H9 (cell line): ENCODE data around the gene KCNV2. TPM values are rescaled to one million over a fixed set of nuclear protein-coding genes. Genes with fewer than 3 reads are reported as not detected.

Experiments used
- DNase-seq: peaks from one replicate; pipeline ENCODE4 v3.0.0-alpha.2; 2017
- H2AFZ ChIP-seq: one replicate; pipeline ENCODE4 v1.6.1; 2013; ENCODE audit warnings: mild to moderate bottlenecking, low read length, control low read depth, moderate library complexity
- H2AK5ac ChIP-seq: 2 replicates; pipeline ENCODE4 v1.6.1; 2013; ENCODE audit warnings: low read length, control low read depth, mixed read lengths; ENCODE audit not compliant: insufficient read length
- H2BK120ac ChIP-seq: one replicate; pipeline ENCODE4 v1.6.1; 2013; ENCODE audit warnings: low read depth, mild to moderate bottlenecking, low read length, control low read depth, inconsistent platforms; ENCODE audit not compliant: poor library complexity, severe bottlenecking
- H2BK12ac ChIP-seq: 2 replicates; pipeline ENCODE4 v1.6.1; 2013; ENCODE audit warnings: low read length, control low read depth, mixed read lengths, low read depth; ENCODE audit not compliant: insufficient read length
- H2BK15ac ChIP-seq: 2 replicates; pipeline ENCODE4 v1.6.1; 2013; ENCODE audit warnings: low read depth, low read length, control low read depth
- H2BK20ac ChIP-seq: one replicate; pipeline ENCODE4 v1.6.1; 2013; ENCODE audit warnings: low read depth, mild to moderate bottlenecking, low read length, control low read depth, inconsistent platforms; ENCODE audit not compliant: poor library complexity, severe bottlenecking
- H2BK5ac ChIP-seq: 2 replicates; pipeline ENCODE4 v1.6.1; 2013; ENCODE audit warnings: low read length, control low read depth, mixed read lengths; ENCODE audit not compliant: insufficient read length
- H3K14ac ChIP-seq: 2 replicates; pipeline ENCODE4 v1.6.1; 2013; ENCODE audit warnings: low read length, control low read depth; ENCODE audit not compliant: insufficient read depth
- H3K18ac ChIP-seq: 2 replicates; pipeline ENCODE4 v1.6.1; 2013; ENCODE audit warnings: low read depth, mild to moderate bottlenecking, mixed read lengths, low read length, control low read depth; ENCODE audit not compliant: insufficient read length
- H3K23ac ChIP-seq: 2 replicates; pipeline ENCODE4 v1.6.1; 2013; ENCODE audit warnings: low read length, control low read depth, mixed read lengths, low read depth; ENCODE audit not compliant: insufficient read length
- H3K23me2 ChIP-seq: 2 replicates; pipeline ENCODE4 v1.6.1; 2013; ENCODE audit warnings: low read depth, mild to moderate bottlenecking, mixed read lengths, low read length, control low read depth; ENCODE audit not compliant: insufficient read length, poor library complexity, severe bottlenecking
- H3K27ac ChIP-seq: 2 replicates; pipeline ENCODE4 v1.5.1; 2013; ENCODE audit warnings: low read length, control low read depth, mixed read lengths, low read depth; ENCODE audit not compliant: insufficient read length
- H3K27me3 ChIP-seq: 2 replicates; pipeline ENCODE4 v1.6.1; 2013; ENCODE audit warnings: low read length, control low read depth, inconsistent platforms; ENCODE audit not compliant: insufficient read depth
- H3K4ac ChIP-seq: 2 replicates; pipeline ENCODE4 v1.6.1; 2013; ENCODE audit warnings: low read depth, mild to moderate bottlenecking, control low read depth, inconsistent platforms, low read length, moderate library complexity
- H3K4me1 ChIP-seq: 2 replicates; pipeline ENCODE4 v1.6.1; 2013; ENCODE audit warnings: low read length, control low read depth, inconsistent platforms; ENCODE audit not compliant: insufficient read depth
- H3K4me2 ChIP-seq: 2 replicates; pipeline ENCODE4 v1.6.1; 2013; ENCODE audit warnings: low read length, control low read depth, mixed read lengths; ENCODE audit not compliant: insufficient read length, insufficient read depth
- H3K56ac ChIP-seq: 2 replicates; pipeline ENCODE4 v1.6.1; 2013; ENCODE audit warnings: low read depth, mild to moderate bottlenecking, mixed read lengths, low read length, control low read depth; ENCODE audit not compliant: insufficient read length
- H3K79me1 ChIP-seq: 2 replicates; pipeline ENCODE4 v1.6.1; 2013; ENCODE audit warnings: low read depth, mild to moderate bottlenecking, moderate library complexity, low read length, control low read depth, inconsistent platforms; ENCODE audit not compliant: insufficient read depth, poor library complexity, severe bottlenecking
- H3K79me2 ChIP-seq: 2 replicates; pipeline ENCODE4 v1.6.1; 2013; ENCODE audit warnings: low read length, control low read depth, inconsistent platforms; ENCODE audit not compliant: insufficient read depth
- H3K9ac ChIP-seq: 2 replicates; pipeline ENCODE4 v1.6.1; 2013; ENCODE audit warnings: low read length, control low read depth, mixed read lengths; ENCODE audit not compliant: insufficient read length; ENCODE audit errors: extremely low read depth
- H3K9me3 ChIP-seq: one replicate; pipeline ENCODE4 v1.6.1; 2013; ENCODE audit warnings: low read depth, low read length, inconsistent platforms; ENCODE audit not compliant: control insufficient read depth
- H3T11ph ChIP-seq: one replicate; pipeline ENCODE4 v1.6.1; 2013; ENCODE audit warnings: mild to moderate bottlenecking, low read length, control low read depth, inconsistent platforms
- H4K20me1 ChIP-seq: one replicate; pipeline ENCODE4 v1.6.1; 2013; ENCODE audit not compliant: control insufficient read depth, insufficient read length, insufficient read depth
- H4K5ac ChIP-seq: 2 replicates; pipeline ENCODE4 v1.6.1; 2013; ENCODE audit warnings: low read depth, mild to moderate bottlenecking, mixed read lengths, low read length, control low read depth; ENCODE audit not compliant: insufficient read length
- H4K8ac ChIP-seq: replicated peaks from 2 replicates; pipeline ENCODE4 v1.6.1; 2013; ENCODE audit warnings: low read length, control low read depth, mixed read lengths, low read depth; ENCODE audit not compliant: insufficient read length
- H4K91ac ChIP-seq: 2 replicates; pipeline ENCODE4 v1.6.1; 2013; ENCODE audit warnings: low read depth, mild to moderate bottlenecking, moderate library complexity, mixed read lengths, low read length, control low read depth; ENCODE audit not compliant: insufficient read length
- H3K27ac Mint-ChIP-seq, 3 experiments: 2 replicates in 2 of 3; 3 replicates in 1 of 3; pipeline ENCODE4 v1.8.0; 2020 to 2021; ENCODE audit warnings: mixed read lengths in 3 of 3, mild to moderate bottlenecking in 1 of 3, moderate library complexity in 1 of 3
- H3K27me3 Mint-ChIP-seq: 2 replicates; pipeline ENCODE4 v1.8.0; 2021; ENCODE audit warnings: low read depth, mild to moderate bottlenecking, moderate library complexity, mixed read lengths
- H3K36me3 Mint-ChIP-seq, 3 experiments: 2 replicates in 2 of 3; 3 replicates in 1 of 3; pipeline ENCODE4 v1.8.0; 2020 to 2021; ENCODE audit warnings: low read depth in 3 of 3, mixed read lengths in 3 of 3; ENCODE audit not compliant: insufficient read depth in 1 of 3
- H3K4me1 Mint-ChIP-seq, 2 experiments: 2 replicates each; pipeline ENCODE4 v1.8.0; 2020; ENCODE audit warnings: mixed read lengths in 2 of 2
- H3K4me3 Mint-ChIP-seq, 2 experiments: 2 replicates in 1 of 2; 3 replicates in 1 of 2; pipeline ENCODE4 v1.8.0; 2020 to 2021; ENCODE audit warnings: mild to moderate bottlenecking in 2 of 2, mixed read lengths in 2 of 2, moderate library complexity in 1 of 2
- H3K9me3 Mint-ChIP-seq, 2 experiments: 2 replicates in 1 of 2; 3 replicates in 1 of 2; pipeline ENCODE4 v1.8.0; 2020; ENCODE audit warnings: mild to moderate bottlenecking in 2 of 2, mixed read lengths in 2 of 2, moderate library complexity in 1 of 2
- CTCF ChIP-seq: fragments of 200-600 bp; sonication (generic); conservative IDR thresholded peaks from 3 replicates; pipeline ENCODE4 v1.8.0; 2021; ENCODE audit warnings: antibody characterized with exemption, mild to moderate bottlenecking
- WGBS: extraction: QIAGEN DNeasy Blood & Tissue Kit; methylation state at CpG from one replicate; pipeline ENCODE4 v1.1.7; 2013; ENCODE audit warnings: missing lambda C conversion rate, low lambda C conversion rate, mixed read lengths; ENCODE audit not compliant: insufficient read length; ENCODE audit errors: extremely low coverage; 5-methylcytosine and 5-hydroxymethylcytosine counted together
- long read RNA-seq: library from polyadenylated mRNA; unstranded; transcript quantifications from one replicate; pipeline ENCODE4 v2.0.0, GENCODE V29; 2020
- total RNA-seq: library from RNA; stranded (reverse); gene quantifications from 2 replicates; pipeline ENCODE4 v1.2.1, GENCODE V29; 2021

KCNV2 gene
- total RNA-seq, result not detected in 2 replicates
- long read RNA-seq, result 0 reads

- no peak within 1 kb of the TSS for H3K4me2 ChIP-seq
- no peaks in the 10 kb centered on the region for H4K20me1 ChIP-seq
- no peak within 1 kb of the TSS; the same call in 1 of the 2 replicates for H3K14ac ChIP-seq
- no peaks in the 10 kb centered on the region for H3K79me2 ChIP-seq
- H2BK20ac ChIP-seq, result no peak within 1 kb of the TSS
- H3K27ac ChIP-seq, result no peak within 1 kb of the TSS
- H3K18ac ChIP-seq, result no peak within 1 kb of the TSS
- no peaks in the 10 kb centered on the region for H3K27me3 Mint-ChIP-seq
- no peaks in the 10 kb centered on the region for H3K9me3 ChIP-seq
- H3K27ac Mint-ChIP-seq, result peak within 1 kb of the TSS; percentile 23 to 83 (median 26); a peak in 3 of 7 replicates
- no peaks in the 10 kb centered on the region for H3K27me3 ChIP-seq
- no peak within 1 kb of the TSS for H3K9ac ChIP-seq
- H2BK15ac ChIP-seq, result no peak within 1 kb of the TSS
- H3K56ac ChIP-seq, result no peak within 1 kb of the TSS
- no peak within 1 kb of the TSS for H2AK5ac ChIP-seq
- no peaks in the 10 kb centered on the region for H3K23me2 ChIP-seq
- no CpG with 5 or more reads among the region's 7 CpGs for WGBS
- no peak for DNase-seq
- no peaks in the 10 kb centered on the region for H3K79me1 ChIP-seq
- no peak within 1 kb of the TSS for H3K23ac ChIP-seq
- no peaks in the 10 kb centered on the region for H3K4me1 Mint-ChIP-seq
- TF ChIP-seq CTCF, result no peak
- H4K91ac ChIP-seq, result no peak within 1 kb of the TSS
- no peak within 1 kb of the TSS for H2AFZ ChIP-seq
- H3K4me3 Mint-ChIP-seq, result no peak within 1 kb of the TSS
- peaks cover 7 to 17% (median 15%) of the 10 kb centered on the region in 3 experiments; a peak in 6 of 7 replicates for H3K36me3 Mint-ChIP-seq
- H4K8ac ChIP-seq, result no peak within 1 kb of the TSS
- H3K4me1 ChIP-seq, result no peaks in the 10 kb centered on the region
- H2BK12ac ChIP-seq, result no peak within 1 kb of the TSS
- H4K5ac ChIP-seq, result no peak within 1 kb of the TSS
- no peak within 1 kb of the TSS for H2BK5ac ChIP-seq
- no peak within 1 kb of the TSS for H2BK120ac ChIP-seq
- no peaks in the 10 kb centered on the region; a peak in 1 of 5 replicates for H3K9me3 Mint-ChIP-seq
- H3K4ac ChIP-seq, result no peak within 1 kb of the TSS
- H3T11ph ChIP-seq, result no peak within 1 kb of the TSS
Measured at GRCh38 chr9:2717385-2717784, at the start of gene KCNV2. TSS of gene KCNV2 (plus strand) at chr9:2717510. CDS start at chr9:2717740, 230 bp downstream.
